Prostate gland (tissue), 2 donors: ENCODE measurements around the gene VAMP2. TPM values are rescaled to one million over a fixed set of nuclear protein-coding genes. Genes with fewer than 3 reads are reported as not detected.
"Not testable (repeated sequence)": the region's sequence is repeated elsewhere in the genome, so short reads cannot be mapped to it uniquely, and the experiment has no call there.

Experiments used
- DNase-seq: peaks from one replicate; pipeline ENCODE4 v3.0.0-alpha.2; 2019; ENCODE audit warnings: low spot score
- H3K27ac ChIP-seq, 2 donors: fragments of 200-600 bp; sonication (generic); 2 replicates each; pipeline ENCODE4 v1.5.1; 2017 to 2019
- H3K27me3 ChIP-seq: fragments of 200-600 bp; sonication (generic); replicated peaks from 2 replicates; pipeline ENCODE4 v1.5.1; 2019; ENCODE audit not compliant: insufficient read depth
- H3K36me3 ChIP-seq, 2 donors: fragments of 200-600 bp; sonication (generic); 1 replicate in 1 of 2; 2 replicates in 1 of 2; pipeline versions ENCODE4 v1.5.1 to v1.8.1; 2017 to 2019
- H3K4me1 ChIP-seq: fragments of 200-600 bp; sonication (generic); replicated peaks from 2 replicates; pipeline ENCODE4 v1.5.1; 2019
- H3K4me3 ChIP-seq, 2 donors: fragments of 200-600 bp; sonication (generic); 2 replicates each; pipeline ENCODE4 v1.5.1; 2017 to 2019
- H3K9me3 ChIP-seq: fragments of 200-600 bp; sonication (generic); 2 replicates; pipeline ENCODE4 v1.5.1; 2017
- POLR2A ChIP-seq: fragments of 450-650 bp; IDR thresholded peaks from one replicate; pipeline ENCODE4 v1.6.1; 2016; ENCODE audit warnings: antibody characterized with exemption, mild to moderate bottlenecking
- POLR2AphosphoS5 ChIP-seq: sonication (generic); formaldehyde crosslinking; IDR thresholded peaks from one replicate; pipeline ENCODE4 v1.6.1; 2017; ENCODE audit warnings: antibody characterized with exemption
- WGBS: methylation state at CpG from one replicate; pipeline ENCODE4 v1.1.5; 2018; 5-methylcytosine and 5-hydroxymethylcytosine counted together
- intact Hi-C: fragments of 100-400 bp; cut with DNase I; formaldehyde crosslinking; loops from one replicate; pipeline ENCODE4 v1.14.2; 2022
- total RNA-seq, 2 donors: library from RNA; depleted of rRNA; stranded (reverse); fragments of >200 nt; gene quantifications; one replicate each; pipeline ENCODE4 v1.1.0, GENCODE V29; 2016
- TF ChIP-seq, protein P1 (sequence below), 4 experiments: fragments of 200-600 bp in 2 of 4; fragments of 450-650 bp in 2 of 4; sonication (generic) in 2 of 4; IDR thresholded peaks; 1 replicate in 3 of 4; 2 replicates in 1 of 4; pipeline ENCODE4 v1.5.1; 2016 to 2019; ENCODE audit warnings: antibody characterized with exemption in 4 of 4, mild to moderate bottlenecking in 2 of 4, moderate library complexity in 2 of 4

VAMP2 gene
- total RNA-seq, 2 donors from 2014 or later: 34.2 to 65.2 TPM

- no peak for DNase-seq
- H3K4me3 ChIP-seq: peak overlapping the region; percentile 50 to 51
- peaks cover 6% of the 10 kb centered on the region for H3K4me1 ChIP-seq
- H3K36me3 ChIP-seq: no peaks in the 10 kb centered on the region
- TF ChIP-seq, protein P1, sequence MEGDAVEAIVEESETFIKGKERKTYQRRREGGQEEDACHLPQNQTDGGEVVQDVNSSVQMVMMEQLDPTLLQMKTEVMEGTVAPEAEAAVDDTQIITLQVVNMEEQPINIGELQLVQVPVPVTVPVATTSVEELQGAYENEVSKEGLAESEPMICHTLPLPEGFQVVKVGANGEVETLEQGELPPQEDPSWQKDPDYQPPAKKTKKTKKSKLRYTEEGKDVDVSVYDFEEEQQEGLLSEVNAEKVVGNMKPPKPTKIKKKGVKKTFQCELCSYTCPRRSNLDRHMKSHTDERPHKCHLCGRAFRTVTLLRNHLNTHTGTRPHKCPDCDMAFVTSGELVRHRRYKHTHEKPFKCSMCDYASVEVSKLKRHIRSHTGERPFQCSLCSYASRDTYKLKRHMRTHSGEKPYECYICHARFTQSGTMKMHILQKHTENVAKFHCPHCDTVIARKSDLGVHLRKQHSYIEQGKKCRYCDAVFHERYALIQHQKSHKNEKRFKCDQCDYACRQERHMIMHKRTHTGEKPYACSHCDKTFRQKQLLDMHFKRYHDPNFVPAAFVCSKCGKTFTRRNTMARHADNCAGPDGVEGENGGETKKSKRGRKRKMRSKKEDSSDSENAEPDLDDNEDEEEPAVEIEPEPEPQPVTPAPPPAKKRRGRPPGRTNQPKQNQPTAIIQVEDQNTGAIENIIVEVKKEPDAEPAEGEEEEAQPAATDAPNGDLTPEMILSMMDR (IDR thresholded peaks at IDR 0.05): no peak
- TF ChIP-seq POLR2AphosphoS5 (no peak), POLR2A (no peak)
- intact Hi-C loops: no loop called here
- peak overlapping the region; percentile 81 to 95 for H3K27ac ChIP-seq
- H3K9me3 ChIP-seq: no peaks in the 10 kb centered on the region
- H3K27me3 ChIP-seq: no peaks in the 10 kb centered on the region
- 14% methylated on average over 11 of the region's 11 CpGs for WGBS
Observed at GRCh38 chr17:8175795-8176196, 13.0 kb upstream of the VAMP2 start.

- peaks cover 6% of the 10 kb centered on the region for H3K4me1 ChIP-seq
- 6% methylated on average over 14 of the region's 14 CpGs for WGBS
- intact Hi-C loops: no loop called here
Observed at GRCh38 chr17:8173871-8174322, 11.1 kb upstream of the VAMP2 start.

GRCh38 chr17:8173056-8173870 lies 10.5 kb upstream of the VAMP2 start:
- no peaks in the 10 kb centered on the region for H3K9me3 ChIP-seq
- intact Hi-C loops: no loop called here
- H3K36me3 ChIP-seq: no peaks in the 10 kb centered on the region
- H3K27me3 ChIP-seq: no peaks in the 10 kb centered on the region
- TF ChIP-seq, protein P1 (IDR thresholded peaks at IDR 0.05): no peak
- peak; percentile 99 for TF ChIP-seq POLR2A
- TF ChIP-seq POLR2AphosphoS5: peak; percentile 100
- WGBS: under 1% methylated on average over 23 of the region's 23 CpGs
- peak overlapping the region; percentile 93 to 95 for H3K27ac ChIP-seq
- H3K4me3 ChIP-seq: peak overlapping the region; percentile 28 to 38
- peak; percentile 88 for DNase-seq
- peaks cover 6% of the 10 kb centered on the region for H3K4me1 ChIP-seq

More at GRCh38 chr17:8173871-8174322, 11.1 kb upstream of the VAMP2 start:
- Histone ChIP-seq H3K4me3 (peak overlapping the region; percentile 28 to 38), H3K36me3 (no peaks in the 10 kb centered on the region), H3K9me3 (no peaks in the 10 kb centered on the region), H3K27ac (peak overlapping the region; percentile 93 to 95), H3K27me3 (no peaks in the 10 kb centered on the region)
- no peak for TF ChIP-seq POLR2AphosphoS5
- TF ChIP-seq POLR2A: no peak
- TF ChIP-seq, protein P1 (IDR thresholded peaks at IDR 0.05): no peak
- DNase-seq: no peak

- H3K36me3 ChIP-seq, H3K9me3 ChIP-seq: not testable (repeated sequence)
Observed at GRCh38 chr17:8170186-8170585, 7.4 kb upstream of the VAMP2 start.

DNA sequence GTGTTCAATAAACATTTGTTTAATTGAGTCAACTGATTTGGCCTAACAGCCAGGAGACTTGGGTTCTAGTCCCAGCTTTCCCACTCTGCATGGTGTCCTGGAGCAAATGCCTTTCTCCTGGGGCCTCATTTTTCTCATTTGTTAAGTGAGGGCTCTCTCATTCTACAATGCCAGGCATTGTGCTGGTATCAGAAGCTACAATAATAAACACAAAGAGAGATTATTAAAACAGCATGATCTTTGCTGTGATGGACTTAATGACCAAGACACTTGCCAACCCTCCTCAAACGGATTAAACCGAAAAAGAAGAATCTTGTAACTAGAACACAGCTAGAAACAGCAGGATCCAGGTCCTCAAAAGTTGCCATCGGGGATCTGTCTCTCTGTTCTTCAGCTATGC lies 4.8 kb upstream of the VAMP2 start:
- TF ChIP-seq POLR2AphosphoS5 (no peak), POLR2A (no peak)
- TF ChIP-seq, protein P1 (IDR thresholded peaks at IDR 0.05): no peak
- no peaks in the 10 kb centered on the region for H3K27me3 ChIP-seq
- H3K4me3 ChIP-seq: no peak overlapping the region
- intact Hi-C loops: no loop called here
- no peak overlapping the region for H3K27ac ChIP-seq
- WGBS: 78% methylated on average over 3 of the region's 3 CpGs
- no peaks in the 10 kb centered on the region for H3K36me3 ChIP-seq
- peaks cover 3% of the 10 kb centered on the region for H3K4me1 ChIP-seq
- H3K9me3 ChIP-seq: no peaks in the 10 kb centered on the region
- no peak for DNase-seq

More at GRCh38 chr17:8170186-8170585, 7.4 kb upstream of the VAMP2 start:
- H3K4me1 ChIP-seq, H3K27me3 ChIP-seq, DNase-seq, H3K27ac ChIP-seq, intact Hi-C loops, H3K4me3 ChIP-seq: not testable (repeated sequence)
- 89% methylated on average over 19 of the region's 19 CpGs for WGBS
